Measurements from ENCODE around the gene TIMM10.

The TIMM10 gene

GRCh38 chr11:57484141-57484710 is 46.3 kb downstream of the TIMM10 start:
- no peak for DNase-seq (ENCODE audit: low read depth in 1 of 2, low spot score in 1 of 2)

- no peak for DNase-seq (ENCODE audit: low read depth in 1 of 2, low spot score in 1 of 2)
These were observed 47.0 kb downstream of the TIMM10 start for GRCh38 chr11:57483562-57483918.

GRCh38 chr11:57482782-57483561 is 47.6 kb downstream of the TIMM10 start:
- DNase-seq (ENCODE audit: low read depth in 1 of 2, low spot score in 1 of 2) = peak; percentile 51 to 53

GRCh38 chr11:57481915-57482781 is 48.4 kb downstream of the TIMM10 start:
- no peak for DNase-seq (ENCODE audit: low read depth in 1 of 2, low spot score in 1 of 2)

GRCh38 chr11:57481315-57481714 is 49.2 kb downstream of the TIMM10 start:
- no peak for DNase-seq (ENCODE audit: low read depth in 1 of 2, low spot score in 1 of 2)

- DNase-seq (ENCODE audit: low read depth in 1 of 2, low spot score in 1 of 2) = peak in 1 of 2 donors; percentile 57
These were observed 50.0 kb downstream of the TIMM10 start for GRCh38 chr11:57480409-57481137.

- DNase-seq (ENCODE audit: low read depth in 1 of 2, low spot score in 1 of 2) = no peak
These were observed 50.6 kb downstream of the TIMM10 start for GRCh38 chr11:57479911-57480310.

GRCh38 chr11:57479021-57479663 is 51.4 kb downstream of the TIMM10 start:
- DNase-seq (ENCODE audit: low read depth in 1 of 2, low spot score in 1 of 2) = no peak

Data from activated CD4-positive, alpha-beta T cell treated with anti-CD3 and anti-CD28 coated beads, Interleukin-2, amount 50 U/mL, for 24 hours (primary cell).